SW480 (cell line): Measurements from ENCODE around the gene AHSG.
A peak's percentile ranks its signal among the peaks of the same experiment; 100 is the strongest.

Experiments
- DNase-seq: peaks from one replicate; pipeline ENCODE4 v3.0.0-alpha.2; 2016; ENCODE audit warnings: low spot score

Gene AHSG

DNA sequence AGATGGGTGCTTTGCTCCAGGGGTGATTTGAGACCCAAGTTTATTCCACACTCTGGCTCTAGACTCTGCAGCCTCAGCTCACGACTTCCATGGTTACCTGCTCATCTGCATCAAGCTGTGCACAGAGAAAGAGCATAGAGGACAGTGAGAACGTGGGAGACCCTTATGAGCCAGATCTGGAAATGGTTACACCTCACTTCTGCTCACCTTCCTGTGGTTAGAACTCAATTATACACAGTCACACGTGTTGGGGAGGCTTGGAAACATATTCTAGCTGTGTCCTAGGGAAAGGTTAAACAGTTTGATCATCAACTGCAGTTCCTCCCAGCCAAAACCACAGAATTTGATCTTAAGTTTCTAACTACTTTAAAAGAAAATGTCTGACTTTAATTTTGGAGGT, 29.2 kb downstream of the AHSG start:
- DNase-seq: no peak

- DNase-seq: no peak
Observed at GRCh38 chr3:186643493-186643892, 30.6 kb downstream of the AHSG start.

DNA sequence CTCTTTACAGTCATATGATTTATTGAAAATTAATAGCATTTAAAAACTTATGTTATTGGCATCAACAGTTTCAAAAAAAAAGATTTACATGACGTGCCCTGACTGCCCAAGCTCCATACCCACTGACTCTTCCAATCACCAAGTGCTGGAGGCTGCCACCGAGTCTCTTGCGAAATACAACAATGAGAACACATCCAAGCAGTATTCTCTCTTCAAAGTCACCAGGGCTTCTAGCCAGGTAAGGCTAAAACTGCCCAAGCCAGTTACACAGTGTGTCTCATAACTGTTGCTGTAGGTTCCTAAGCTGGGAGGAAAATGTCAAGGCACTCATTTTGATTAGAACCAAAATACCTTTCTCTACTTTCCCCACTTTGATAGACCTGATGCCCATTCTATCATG, 31.8 kb downstream of the AHSG start:
- no peak for DNase-seq

DNA sequence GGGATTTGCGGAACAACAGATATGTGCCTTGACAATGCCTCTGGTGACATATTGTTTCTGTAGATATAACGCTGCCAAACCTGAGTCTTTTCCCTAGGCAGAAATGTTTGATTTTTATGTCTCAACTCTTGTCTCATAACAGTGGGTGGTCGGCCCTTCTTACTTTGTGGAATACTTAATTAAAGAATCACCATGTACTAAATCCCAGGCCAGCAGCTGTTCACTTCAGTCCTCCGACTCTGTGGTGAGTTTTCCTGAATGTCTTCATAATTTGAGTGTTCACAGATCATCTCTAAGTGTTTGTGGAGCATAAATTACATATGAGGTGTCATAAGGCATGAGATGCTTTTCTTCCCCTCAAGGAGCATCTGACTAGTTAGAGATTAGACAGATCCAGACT, 33.2 kb downstream of the AHSG start:
- DNase-seq: no peak

- DNase-seq: no peak
Observed at GRCh38 chr3:186646841-186647240, 34.0 kb downstream of the AHSG start.

DNA sequence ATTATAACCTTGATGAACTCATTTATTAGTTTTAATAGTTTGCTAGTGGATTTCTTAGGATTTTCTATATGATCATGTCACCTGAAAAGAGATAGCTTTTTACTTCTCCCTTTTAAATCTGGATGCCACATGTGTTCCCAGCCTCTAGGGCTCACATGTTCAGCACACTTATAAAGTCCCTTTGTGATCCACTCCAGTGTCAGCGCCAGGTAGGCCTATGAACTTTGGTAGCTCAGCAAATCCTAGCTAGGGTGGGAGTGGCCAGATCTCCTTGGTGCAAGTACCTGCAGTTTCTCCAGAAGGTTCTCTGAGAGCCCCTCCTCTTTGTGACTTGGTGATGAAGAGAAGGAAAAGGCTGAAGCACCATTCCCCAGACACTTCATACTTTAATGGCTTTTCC, 36.0 kb downstream of the AHSG start:
- DNase-seq: no peak

DNA sequence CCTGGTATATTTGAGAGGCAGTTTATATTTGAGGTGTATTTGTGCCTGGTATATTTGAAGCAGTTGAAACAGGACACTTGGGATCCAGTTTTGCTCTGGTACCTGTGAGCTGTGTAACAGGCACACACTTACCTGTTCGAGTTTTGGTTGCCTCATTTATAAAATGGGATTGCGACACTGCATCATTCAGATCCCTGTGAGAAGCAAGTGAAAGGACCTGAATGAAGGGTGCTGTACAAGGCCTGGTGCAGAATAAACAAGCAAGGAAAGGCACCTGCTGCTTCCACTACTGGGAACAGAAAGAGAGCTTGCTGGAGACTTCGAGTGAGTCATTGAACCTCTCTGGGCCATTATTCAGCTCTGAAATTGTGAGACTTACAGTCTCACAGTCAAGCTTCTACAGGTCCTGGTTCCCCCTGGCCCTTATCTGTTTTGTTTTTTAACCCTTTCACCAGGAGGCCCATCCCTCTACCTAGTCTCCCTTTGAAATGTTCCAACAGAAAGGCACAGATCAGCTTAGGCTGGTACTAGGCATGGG, 38.9 kb downstream of the AHSG start:
- DNase-seq: no peak

DNA sequence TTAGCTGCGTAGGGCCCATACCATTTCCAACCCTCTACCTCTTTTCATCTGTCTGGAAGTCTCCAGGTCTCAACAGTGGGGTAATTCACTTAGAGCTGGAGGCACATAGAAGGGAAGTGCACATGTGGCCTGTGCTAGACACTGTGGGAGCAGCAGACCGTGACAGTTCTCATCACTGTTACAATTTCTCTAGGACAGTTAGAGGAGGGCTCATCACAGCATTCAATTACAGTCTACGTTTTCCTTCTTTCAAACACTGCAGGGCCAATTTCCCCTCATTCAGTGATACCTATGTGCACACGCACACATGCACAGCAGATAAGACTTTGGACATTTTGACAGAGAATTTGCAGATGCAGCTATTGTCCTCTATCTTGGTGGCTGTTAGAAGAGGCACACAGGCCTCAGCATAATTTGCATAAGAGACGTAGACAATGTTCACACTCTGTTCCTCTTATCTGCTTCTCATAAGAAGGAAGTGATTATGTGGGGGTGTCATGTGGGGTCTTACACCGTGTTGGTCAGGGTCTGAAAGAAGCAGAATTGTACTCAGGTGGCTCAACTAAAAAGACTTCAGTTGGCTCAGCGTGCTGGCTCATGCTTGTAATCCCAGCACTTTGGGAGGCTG, 40.3 kb downstream of the AHSG start:
- no peak for DNase-seq

- DNase-seq: peak; percentile 51
Observed at GRCh38 chr3:186653984-186654383, 41.1 kb downstream of the AHSG start.

DNA sequence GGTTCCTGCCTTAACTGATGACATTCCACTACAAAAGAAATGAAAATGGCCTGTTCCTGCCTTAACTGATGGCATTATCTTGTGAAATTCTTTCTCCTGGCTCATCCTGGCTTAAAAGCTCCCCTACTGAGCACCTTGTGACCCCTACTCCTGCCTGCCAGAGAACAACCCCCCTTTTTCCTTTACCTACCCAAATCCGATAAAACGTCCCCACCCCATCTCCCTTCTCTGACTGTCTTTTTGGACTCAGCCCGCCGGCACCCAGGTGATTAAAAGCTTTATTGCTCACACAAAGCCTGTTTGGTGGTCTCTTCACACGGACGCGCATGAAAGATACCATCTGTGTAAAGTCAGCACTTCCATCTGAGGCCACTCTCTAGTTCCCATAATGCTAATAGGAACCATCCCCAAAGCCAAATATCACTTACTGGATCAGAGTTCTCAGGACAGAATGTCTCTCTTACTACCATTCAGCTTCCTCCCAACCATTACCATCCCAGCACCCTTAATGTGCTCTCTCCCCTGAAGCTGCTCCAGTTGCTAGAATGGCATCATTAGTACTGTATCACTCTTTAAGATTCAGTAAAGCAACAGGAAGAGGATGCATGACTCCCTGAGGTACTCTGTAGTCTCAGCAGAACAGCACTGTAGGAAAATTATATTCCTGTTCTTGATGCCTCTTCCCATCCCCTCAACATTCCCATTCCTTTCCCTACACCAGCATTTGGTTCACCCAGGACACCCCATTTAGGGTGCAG, 50.7 kb downstream of the AHSG start:
- no peak for DNase-seq

- DNase-seq: no peak
Observed at GRCh38 chr3:186664119-186664495, 51.2 kb downstream of the AHSG start.

DNA sequence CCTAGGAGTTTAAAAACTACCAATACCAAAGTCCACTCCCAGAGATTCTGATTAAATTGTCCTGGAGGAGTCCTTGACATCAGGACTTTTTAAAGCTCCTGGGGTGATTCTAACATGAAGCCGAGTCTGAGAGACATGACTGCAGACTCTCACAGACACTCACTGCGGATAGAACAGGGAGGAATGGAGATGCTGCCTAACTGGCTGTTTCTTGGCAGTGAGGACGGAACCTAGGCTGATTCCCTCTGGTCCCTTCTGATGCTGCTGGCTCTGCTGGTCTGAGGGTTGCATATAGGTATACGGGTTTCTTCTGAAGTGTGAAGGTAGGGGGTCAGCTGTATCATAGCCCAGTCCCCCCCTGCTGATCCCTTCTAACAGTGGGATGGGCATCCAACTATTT, 51.6 kb downstream of the AHSG start:
- DNase-seq: no peak

DNA sequence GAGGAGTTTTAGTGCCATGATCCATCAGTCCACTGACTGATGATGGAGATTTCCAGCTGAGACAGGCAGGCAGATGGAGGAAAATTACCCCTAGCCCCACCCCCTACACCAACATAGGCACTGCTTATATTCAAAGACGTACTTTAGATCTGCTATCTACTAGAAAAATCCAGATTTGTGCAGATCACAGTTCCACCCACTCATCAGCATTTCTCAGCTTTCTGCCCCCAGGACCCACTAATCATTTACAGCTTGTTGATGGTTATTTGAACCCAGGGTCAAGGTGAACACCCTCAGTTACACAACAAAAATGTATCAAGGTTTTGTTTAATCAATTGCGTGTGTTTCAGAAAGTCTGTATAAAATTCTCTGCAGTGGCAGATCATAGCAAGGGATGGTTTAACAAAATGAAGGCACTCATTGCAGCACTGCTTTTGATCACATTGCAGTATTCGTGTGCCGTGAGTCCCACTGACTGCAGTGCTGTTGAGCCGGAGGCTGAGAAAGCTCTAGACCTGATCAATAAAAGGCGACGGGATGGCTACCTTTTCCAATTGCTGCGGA, 52.8 kb downstream of the AHSG start, which contains the start of gene HRG:
HRG (plus strand) TSS at position 390 of the 564 bp plus-strand sequence; CDS start at position 408, 18 bp downstream.
- DNase-seq: no peak

DNA sequence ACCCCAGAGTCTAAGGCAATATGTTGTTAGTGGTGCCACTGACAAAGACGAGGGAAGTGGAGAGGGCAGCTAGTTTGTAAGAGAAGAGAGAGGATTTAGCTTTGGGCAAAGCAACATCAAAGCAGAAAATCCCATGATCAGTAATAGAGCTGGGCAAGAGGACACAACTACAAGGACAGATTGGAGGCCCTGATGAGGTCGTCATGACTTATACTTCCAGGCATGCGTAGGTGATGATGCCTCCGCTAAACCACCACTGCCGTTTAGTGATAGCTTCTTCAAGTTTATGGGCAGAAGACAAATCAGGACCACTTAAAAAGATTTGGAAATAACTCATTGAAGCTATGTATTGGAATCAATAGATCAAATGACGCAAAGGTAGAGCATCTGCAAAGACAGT, 55.6 kb downstream of the AHSG start:
- no peak for DNase-seq

DNA sequence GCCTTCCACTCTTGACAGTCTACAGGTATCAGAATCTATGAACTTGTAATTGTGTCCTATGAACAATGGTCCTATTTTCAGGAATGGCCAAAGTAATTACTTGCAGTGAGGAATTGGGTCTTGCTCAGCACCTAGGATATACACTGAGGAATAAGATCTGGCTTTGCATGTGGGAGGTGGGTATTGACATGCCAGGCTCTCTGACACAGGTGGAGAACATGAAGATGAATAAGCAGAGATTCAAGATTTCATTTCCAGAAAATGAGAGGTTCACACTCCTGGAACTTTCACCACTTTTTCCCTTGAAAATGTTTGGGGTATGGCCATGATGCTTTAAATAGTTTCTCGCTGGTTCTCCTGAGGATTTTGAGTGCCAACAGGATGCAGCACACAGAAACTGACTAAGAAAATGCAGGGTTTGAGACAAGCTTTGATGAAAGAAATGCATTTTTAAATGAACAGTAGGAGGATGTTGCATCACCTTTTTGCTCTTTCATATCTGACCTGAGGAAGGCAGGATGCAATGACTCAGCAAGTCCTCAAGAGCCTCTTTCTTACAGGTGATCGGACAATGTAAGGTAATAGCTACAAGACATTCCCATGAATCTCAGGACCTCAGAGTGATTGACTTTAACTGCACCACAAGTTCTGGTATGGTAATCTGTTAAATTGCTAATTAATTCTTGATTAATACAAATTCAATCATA, 56.7 kb downstream of the AHSG start:
- peak; percentile 57 for DNase-seq

DNA sequence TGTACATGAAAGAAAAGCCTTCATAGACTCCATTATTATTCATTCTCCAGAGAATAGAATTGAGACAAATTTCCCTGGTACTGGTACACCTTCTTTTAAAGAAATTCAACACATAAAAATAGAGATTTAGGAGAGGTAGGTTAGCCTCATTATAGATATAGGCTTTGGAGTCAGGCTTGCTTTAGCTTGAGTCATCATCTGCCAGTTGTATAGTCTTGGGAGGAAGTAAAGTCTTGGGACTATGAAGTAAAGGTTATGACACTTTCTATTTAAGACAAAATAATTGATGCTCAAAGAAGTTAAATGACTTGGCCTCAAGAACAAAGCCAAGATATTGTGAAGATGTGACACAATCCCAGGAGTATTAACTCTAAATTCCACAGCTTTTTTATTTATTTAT, 57.3 kb downstream of the AHSG start:
- DNase-seq: no peak
